Measurements from ENCODE around the gene MOSPD2.
A peak's percentile ranks its signal among the peaks of the same experiment; 100 is the strongest.

The MOSPD2 gene
- total RNA-seq: 19.3 to 23.5 reads per million in 2 donors

- DNase-seq: peak; percentile 91
Measured at GRCh38 chrX:14872851-14873675, at the start of gene MOSPD2, which contains the start of gene FANCB. Gene MOSPD2 (plus strand): TSS chrX:14873421. CDS start chrX:14873529, 108 bp downstream. Gene FANCB (minus strand): TSS chrX:14873069. CDS start chrX:14865510, 7,559 bp downstream.

- no peak for DNase-seq
Measured at GRCh38 chrX:14825851-14826250, 47.4 kb upstream of the MOSPD2 start.

GRCh38 chrX:14826319-14826718, 46.9 kb upstream of the MOSPD2 start:
- DNase-seq: no peak

- DNase-seq: no peak
Measured at GRCh38 chrX:14829643-14830042, 43.6 kb upstream of the MOSPD2 start.

- no peak for DNase-seq
Measured at GRCh38 chrX:14832151-14832550, 41.1 kb upstream of the MOSPD2 start.

- DNase-seq: no peak
Measured at GRCh38 chrX:14832586-14832985, 40.6 kb upstream of the MOSPD2 start.

- no peak for DNase-seq
Measured at GRCh38 chrX:14837155-14837554, 36.1 kb upstream of the MOSPD2 start.

GRCh38 chrX:14843666-14844065, 29.6 kb upstream of the MOSPD2 start:
- DNase-seq: no peak

- no peak for DNase-seq
Measured at GRCh38 chrX:14851526-14851925, 21.7 kb upstream of the MOSPD2 start.

- DNase-seq: no peak
Measured at GRCh38 chrX:14864631-14865030, 8.6 kb upstream of the MOSPD2 start.

GRCh38 chrX:14865201-14865600, 8.0 kb upstream of the MOSPD2 start:
- no peak for DNase-seq

GRCh38 chrX:14871767-14872166, 1.5 kb upstream of the MOSPD2 start:
- no peak for DNase-seq

GRCh38 chrX:14872355-14872754, 866 bp upstream of the MOSPD2 start:
- no peak for DNase-seq

- no peak for DNase-seq
Measured at GRCh38 chrX:14873676-14874049, 442 bp downstream of the MOSPD2 start.

- DNase-seq: no peak
Measured at GRCh38 chrX:14875624-14876023, 2.4 kb downstream of the MOSPD2 start.

GRCh38 chrX:14883826-14884225, 10.6 kb downstream of the MOSPD2 start:
- no peak for DNase-seq

- no peak for DNase-seq
Measured at GRCh38 chrX:14884714-14885113, 11.5 kb downstream of the MOSPD2 start.

GRCh38 chrX:14886252-14886651, 13.0 kb downstream of the MOSPD2 start:
- no peak for DNase-seq

- no peak for DNase-seq
Measured at GRCh38 chrX:14896273-14896672, 23.1 kb downstream of the MOSPD2 start.

- no peak for DNase-seq
Measured at GRCh38 chrX:14897042-14897441, 23.8 kb downstream of the MOSPD2 start.

- no peak for DNase-seq
Measured at GRCh38 chrX:14899607-14900006, 26.4 kb downstream of the MOSPD2 start.

- no peak for DNase-seq
Measured at GRCh38 chrX:14902537-14902936, 29.3 kb downstream of the MOSPD2 start.

GRCh38 chrX:14903891-14904290, 30.7 kb downstream of the MOSPD2 start:
- DNase-seq: no peak

- no peak for DNase-seq
Measured at GRCh38 chrX:14913241-14913640, 40.0 kb downstream of the MOSPD2 start.

GRCh38 chrX:14915596-14915995, 42.4 kb downstream of the MOSPD2 start:
- DNase-seq: no peak

Data from activated gamma-delta T cell (primary cell).